Stimulated activated naive CD4-positive, alpha-beta T cell (primary cell): ENCODE results near the gene GON4L.
"Not testable (repeated sequence)": the region's sequence is repeated elsewhere in the genome, so short reads cannot be mapped to it uniquely, and the experiment has no call there.

Experiments
- DNase-seq, 6 experiments: peaks; one replicate each; lab custom pipeline; 2025; lab: John Stamatoyannopoulos, UW

The GON4L gene, protein sequence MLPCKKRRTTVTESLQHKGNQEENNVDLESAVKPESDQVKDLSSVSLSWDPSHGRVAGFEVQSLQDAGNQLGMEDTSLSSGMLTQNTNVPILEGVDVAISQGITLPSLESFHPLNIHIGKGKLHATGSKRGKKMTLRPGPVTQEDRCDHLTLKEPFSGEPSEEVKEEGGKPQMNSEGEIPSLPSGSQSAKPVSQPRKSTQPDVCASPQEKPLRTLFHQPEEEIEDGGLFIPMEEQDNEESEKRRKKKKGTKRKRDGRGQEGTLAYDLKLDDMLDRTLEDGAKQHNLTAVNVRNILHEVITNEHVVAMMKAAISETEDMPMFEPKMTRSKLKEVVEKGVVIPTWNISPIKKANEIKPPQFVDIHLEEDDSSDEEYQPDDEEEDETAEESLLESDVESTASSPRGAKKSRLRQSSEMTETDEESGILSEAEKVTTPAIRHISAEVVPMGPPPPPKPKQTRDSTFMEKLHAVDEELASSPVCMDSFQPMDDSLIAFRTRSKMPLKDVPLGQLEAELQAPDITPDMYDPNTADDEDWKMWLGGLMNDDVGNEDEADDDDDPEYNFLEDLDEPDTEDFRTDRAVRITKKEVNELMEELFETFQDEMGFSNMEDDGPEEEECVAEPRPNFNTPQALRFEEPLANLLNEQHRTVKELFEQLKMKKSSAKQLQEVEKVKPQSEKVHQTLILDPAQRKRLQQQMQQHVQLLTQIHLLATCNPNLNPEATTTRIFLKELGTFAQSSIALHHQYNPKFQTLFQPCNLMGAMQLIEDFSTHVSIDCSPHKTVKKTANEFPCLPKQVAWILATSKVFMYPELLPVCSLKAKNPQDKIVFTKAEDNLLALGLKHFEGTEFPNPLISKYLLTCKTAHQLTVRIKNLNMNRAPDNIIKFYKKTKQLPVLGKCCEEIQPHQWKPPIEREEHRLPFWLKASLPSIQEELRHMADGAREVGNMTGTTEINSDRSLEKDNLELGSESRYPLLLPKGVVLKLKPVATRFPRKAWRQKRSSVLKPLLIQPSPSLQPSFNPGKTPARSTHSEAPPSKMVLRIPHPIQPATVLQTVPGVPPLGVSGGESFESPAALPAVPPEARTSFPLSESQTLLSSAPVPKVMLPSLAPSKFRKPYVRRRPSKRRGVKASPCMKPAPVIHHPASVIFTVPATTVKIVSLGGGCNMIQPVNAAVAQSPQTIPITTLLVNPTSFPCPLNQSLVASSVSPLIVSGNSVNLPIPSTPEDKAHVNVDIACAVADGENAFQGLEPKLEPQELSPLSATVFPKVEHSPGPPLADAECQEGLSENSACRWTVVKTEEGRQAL (N-terminal part only)

DNA sequence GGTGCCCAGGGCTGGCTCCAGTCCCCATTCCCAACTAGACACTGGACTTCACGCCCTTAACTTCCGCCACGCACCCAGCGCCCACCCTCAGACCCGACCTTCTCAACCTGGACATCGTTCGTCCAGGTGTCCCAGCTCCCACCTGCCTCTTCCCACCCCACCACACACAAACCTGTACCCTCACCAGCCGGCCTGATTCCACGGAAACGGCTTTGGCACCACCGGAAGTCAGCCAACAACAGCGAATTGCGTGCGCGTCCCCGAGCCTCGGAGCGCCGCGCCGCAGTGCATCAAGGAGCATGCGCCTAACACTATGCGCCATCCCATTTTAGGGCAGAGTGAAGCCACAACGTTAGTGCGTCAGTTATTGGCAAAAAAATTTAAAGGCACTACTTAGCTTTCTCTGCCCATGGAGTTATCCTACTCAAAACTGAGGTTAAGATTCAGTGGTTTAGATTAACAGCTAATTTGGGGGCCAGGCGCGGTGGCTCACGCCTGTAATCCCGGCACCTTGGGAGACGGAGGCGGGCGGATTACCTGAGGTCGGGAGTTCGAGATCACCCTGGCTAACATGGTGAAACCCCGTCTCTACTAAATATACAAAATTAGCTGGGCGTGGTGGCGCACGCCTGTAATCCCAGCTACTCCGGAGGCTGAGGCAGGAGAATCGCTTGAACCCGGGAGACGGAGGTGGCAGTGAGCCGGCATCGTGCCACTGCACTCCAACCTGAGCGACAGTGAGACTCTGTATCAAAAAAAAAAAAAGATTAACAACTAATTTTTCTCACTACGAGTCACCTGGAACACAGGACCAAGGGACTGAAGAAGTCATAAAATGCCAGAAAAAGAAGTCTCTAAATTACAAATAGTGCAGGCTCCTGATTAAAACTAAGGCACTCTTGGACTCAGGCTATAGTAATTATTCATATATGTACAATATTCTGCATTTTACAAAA lies at the start of gene GON4L:
TSS of gene GON4L (minus strand) at position 240 of the 956 bp plus-strand sequence. CDS start 3,434 bp downstream, outside the sequence.
- DNase-seq, result peak; percentile 72 to 90 (median 84)

DNA sequence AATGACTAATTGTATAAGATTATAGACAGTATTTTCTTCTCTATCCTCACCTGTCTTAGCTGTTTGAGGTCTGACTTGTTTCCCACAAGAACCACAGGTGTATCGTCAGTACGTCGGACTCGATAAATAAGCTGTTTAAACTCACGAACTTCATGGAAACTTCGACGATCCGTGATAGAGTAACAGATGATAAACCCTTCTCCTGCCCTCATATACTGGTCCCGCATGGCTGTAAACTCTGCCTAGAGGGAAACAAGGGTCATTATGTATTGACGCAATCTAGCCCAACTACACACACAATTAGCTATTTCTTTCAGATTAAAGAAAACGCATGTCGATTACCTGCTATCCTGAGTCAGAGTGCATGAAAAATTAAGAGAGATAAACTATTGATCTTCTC lies 47.2 kb upstream of the GON4L start:
- no peak for DNase-seq

DNA sequence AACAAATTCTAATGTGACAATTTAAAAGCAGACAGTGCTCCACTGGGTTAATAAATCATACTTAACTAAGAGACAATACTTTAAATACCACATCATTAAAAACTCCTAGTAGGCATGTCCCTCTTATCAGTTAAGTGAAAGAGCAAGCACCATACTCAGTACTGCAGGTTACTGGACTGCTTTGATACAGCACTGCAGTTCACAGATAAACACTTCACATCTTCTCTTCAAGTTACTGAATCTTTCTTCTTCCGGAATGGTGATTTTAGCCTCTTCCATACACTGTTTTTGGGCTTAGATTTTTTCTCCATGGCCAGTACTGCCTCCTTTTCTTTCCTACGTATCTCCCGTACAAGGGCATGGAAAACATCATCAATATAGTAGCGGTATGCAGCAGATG lies 43.1 kb upstream of the GON4L start:
- no peak for DNase-seq

DNA sequence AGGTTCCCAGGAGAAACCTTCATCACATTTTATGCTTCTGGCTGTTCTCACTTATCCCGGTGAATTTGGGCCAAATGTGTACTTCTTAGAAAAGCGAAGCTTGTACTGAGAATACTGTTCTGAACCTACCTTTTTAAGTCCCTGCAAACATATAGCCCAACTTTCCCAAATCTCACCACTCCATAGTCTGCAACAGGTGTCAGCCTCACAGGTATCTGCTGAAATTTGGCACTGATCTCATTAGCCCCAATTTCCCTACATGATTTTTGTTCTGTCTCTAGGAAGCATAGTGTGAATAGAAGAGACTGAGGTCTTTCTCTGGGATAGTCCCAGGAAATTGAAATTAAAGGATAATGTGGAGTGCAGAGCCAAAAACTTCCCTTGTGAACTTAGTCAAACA lies 42.7 kb upstream of the GON4L start:
- DNase-seq, result no peak

DNA sequence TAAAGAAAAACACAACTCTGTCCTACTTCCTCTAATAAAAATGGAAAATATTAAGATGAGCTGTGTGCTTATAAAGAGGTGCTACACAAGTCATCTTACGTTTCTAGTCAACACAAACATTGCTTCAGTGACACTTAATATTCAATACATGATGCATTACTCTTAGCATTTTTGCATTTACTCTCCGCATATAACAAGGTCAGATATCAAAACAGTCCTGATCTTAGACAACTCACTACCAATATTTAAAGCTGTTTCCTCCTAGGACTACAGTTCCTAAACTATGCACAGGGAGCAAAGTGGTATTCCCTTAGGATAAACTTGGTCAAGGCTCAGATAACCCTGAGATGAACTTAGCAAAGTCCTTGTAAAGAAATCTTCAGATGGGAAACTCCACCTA lies 41.9 kb upstream of the GON4L start:
- DNase-seq, result no peak

DNA sequence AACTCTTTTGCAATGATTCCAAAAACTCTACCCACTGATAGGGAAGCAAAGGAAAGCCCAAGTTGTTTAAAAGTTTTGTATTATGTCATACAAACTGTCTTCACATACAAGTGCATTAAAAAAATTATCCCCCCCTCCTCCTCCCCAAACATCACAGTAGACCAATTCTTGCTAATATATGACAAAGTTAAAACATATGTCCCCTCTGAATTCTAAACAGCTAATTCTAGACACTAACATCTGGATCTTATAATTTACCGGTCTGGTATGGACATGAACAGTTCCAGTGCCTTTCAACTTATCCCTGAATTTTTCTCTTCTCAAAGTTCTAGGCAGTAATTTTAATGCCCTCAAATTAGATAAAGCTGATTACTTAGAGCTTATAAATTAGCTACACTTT lies 40.7 kb upstream of the GON4L start:
- DNase-seq, result no peak

DNA sequence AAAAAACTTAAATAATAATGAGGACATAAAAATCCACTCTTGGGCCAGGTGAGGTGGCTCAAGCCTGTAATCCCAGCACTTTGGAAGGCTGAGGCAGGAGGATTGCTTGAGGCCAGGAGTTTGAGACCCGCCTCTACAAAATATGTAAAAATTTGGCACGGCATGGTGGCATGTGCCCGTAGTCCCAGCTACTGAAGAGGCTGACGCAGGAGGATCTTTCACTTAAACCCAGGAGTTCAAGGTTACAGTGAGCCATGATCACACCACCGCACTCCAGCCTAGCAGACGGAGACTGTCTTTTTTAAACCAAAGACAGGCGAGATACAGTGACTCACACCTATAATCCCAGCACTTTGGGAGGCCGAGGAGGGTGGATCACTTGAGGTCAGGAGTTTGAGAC lies 39.5 kb upstream of the GON4L start:
- not testable (repeated sequence) for DNase-seq

DNA sequence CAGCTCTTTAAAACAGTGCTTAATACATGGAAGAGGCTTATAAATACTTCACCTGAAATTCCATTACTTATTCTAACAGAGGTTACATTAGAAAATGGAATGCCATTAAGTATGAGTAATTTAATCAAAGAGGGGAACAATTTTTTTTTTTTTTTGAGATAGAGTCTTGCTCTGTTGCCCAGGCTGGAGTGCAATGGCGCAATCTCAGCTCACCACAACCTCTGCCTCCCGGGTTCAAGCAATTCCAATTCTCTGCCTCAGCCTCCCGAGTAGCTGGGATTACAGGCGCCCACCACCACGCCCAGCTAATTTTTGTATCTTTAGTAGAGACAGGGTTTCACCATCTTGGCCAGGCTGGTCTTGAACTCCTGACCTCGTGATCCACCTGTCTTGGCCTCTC lies 38.6 kb upstream of the GON4L start:
- DNase-seq, result not testable (repeated sequence)

DNA sequence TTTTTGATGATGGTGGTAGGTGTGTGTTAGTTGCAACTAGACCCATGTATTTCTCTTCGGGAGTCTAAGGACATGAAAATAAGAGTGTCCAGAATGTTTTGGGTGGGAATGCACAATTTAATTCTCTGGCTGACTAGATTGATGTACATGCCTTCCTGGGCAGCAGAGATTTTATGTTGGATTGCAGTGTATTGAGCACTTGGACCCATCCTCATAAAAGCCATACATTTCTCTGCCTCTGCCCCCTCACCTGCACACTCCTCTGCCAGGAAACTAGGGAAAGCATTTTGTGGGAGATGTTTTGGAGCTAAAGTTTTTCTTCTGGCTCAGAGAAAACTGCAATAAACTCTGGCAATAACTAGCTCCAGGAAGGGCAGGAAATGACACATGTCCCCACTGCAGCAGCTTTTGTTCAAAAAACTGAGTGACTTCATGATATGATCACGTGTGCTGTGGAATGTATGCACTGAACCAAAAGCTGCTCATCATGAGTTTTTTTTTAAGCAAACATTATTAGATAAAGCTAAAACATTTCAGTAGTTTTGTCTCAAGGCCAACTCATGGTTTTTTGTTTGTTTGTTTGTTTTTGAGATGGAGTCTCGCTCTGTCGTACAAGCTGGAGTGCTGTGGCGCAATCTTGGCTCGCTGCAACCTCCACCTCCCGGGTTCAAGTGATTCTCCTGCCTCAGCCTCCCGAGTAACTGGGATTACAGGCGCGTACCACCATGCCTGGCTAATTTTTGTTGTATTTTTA lies 36.6 kb upstream of the GON4L start:
- peak in 3 of 6 experiments; percentile 35 to 51 (median 40) for DNase-seq

DNA sequence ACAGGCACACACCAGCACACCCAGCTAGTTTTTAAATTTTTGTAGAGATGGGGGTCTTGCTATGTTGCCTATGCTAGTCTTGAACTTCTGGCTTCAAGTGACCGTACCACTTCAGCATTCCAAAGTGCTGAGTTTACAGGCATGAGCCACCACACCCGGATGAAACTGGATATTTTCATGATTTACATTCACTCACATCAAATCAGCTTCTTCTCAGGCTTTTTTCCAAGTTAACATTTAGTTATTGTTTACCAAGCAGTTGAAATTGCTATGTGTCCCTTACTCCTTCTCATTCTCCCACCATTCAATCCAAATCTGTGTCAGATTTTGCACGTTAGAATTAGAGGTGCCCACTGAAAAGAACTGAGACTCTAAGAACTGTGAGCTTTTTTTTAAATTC lies 35.8 kb upstream of the GON4L start:
- no peak for DNase-seq

DNA sequence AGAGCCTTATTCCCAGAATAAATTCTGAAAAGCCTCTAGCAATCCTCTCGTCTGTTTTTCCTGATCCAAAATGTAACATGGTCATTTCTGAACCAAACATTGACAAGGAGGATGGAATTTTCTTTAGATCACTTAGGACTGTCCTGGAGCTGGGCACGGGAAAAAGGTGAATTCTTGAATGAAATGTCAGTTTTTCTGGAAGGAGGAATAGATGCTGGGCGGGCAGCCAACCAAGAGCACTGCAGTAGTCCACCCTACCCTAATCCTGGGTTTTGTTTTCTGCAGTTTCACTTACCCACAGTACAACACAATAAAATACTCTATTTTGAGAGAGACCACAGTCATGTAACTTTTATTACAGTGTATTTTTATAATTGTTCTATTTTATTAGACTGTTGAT lies 33.2 kb upstream of the GON4L start:
- no peak for DNase-seq

DNA sequence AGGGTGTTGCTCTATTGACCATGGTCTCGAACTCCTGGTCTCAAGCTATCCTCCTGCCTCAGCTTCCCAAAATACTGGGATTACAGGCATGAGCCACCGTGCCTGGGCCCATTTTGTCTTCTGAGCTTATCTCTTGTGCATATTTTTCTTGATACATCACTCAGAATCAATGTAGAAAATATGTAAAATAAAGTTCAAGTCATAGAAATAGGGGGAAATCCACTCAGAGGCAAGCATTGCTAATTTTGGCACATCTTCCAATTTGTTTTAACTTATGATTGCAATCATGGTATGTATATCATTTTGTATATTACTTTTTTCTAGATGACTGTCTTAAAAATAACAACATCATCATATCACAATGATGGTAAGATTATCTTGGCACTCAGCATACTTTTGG lies 32.6 kb upstream of the GON4L start:
- no peak for DNase-seq

DNA sequence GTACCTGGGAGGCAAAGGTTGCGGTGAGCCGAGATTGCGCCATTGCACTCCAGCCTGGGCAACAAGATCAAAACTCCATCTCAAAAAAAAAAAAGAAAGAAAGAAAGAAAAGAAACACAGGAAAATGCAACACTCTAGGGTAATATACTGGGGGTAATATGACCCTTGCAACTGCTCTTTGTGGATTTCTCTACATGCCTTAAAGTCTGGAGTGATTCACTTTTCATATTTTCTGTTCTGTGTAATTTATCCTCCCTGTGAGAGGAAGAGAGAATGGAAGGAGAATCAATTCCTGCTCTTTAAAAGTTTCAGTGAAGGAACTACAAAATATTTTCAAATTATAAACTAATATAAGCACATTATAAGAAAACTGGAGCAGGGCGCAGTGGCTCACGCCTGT lies 31.5 kb upstream of the GON4L start:
- DNase-seq, result no peak

DNA sequence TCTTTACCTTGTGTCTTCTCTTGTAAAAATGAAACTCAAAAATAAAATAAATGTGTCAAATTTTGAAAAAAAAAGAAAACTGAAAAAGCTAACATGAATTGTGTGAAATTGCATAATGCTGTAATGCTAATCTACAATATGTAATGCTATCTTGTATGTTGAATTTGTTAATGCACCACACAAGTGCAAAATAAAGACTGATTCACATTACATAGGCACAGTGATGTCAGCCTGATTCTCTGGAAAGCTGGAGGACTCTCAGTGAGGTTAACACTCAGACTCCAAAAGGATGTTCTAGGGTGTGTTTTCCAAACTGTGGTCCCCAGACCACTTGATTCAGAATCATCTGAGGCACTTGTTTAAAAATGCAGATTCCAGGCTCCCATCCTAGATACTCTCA lies 28.0 kb upstream of the GON4L start:
- DNase-seq, result no peak

DNA sequence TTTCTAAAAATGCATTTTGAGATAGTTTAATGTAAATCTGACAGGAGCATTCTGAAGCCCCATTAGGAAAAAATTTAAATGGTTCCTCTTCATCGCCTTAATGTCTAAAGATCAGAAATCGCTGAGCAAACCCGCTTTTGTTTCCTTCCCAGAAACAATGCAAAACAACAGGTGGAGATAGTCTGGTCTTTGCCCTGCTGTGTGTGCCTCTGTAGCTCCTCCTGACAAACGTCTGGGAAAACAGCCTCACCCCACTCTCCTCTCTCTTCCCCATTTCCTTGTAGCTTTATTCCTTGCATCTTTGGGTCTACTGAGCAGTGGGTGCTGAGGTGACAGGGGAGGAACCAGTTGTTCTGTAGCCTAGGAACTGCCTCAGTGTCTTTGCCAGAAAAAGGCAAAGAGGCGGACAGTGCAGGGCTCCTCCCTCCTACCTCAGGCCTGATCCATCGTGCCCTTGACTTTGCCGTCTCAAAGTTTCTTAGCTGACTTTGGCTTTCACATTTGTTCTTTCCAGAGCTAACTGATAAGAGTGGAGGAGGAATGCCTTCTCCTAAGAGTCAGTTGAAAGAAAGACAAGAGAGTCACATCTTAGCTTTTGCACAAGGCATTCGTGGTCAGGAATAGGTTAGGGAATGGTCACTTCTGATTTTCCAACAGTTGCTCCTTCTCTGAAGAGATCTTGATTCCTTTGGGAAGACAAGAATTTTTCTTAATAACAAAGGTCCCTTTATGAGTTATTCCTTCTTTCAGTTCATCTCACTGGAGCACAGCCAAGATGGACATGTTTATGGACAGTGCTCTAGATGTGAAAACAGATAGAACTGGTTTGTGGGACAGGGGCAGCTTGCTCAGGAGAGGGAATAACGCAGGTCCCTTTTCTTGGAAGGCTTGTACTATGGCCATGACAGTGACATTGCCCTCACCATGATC lies 27.3 kb upstream of the GON4L start:
- DNase-seq, result no peak

DNA sequence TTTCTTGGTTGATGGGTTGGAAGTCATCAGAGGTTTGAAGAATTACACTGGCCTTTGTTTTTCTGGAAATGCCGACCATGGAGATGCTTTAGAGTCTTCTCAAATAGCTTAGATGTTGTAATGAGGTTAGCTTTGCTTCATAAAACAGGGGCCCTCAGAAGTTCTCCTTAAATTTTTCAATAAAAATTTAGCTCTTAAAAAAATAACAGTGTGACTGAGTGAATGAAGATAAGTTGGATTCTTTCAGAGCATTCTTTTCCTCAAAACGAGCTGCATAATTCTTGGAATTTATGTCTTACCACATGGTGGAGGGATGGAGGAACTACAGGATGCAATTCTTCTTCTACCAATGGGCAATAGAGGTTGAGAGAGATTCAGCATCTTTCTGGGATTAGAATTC lies 25.8 kb upstream of the GON4L start:
- no peak for DNase-seq

DNA sequence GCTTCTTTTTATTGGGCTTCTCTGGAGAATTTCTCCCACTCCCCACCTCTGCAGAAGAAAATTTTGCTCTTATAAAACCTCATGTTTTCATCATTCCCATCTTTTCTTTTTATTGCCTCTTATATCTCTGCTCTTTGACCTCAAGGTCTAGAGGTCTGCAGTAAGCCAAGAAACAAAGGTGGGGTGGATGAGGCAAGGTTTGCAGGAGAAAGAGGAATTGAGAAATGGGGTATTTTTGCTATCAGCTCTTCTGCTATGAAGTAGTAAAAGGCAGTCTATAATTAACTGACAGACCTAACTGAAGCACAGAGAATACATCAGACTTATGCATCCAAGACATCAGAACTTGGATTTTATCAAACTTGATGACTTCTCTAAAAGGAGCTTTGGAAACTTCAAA lies 25.2 kb upstream of the GON4L start:
- no peak for DNase-seq

DNA sequence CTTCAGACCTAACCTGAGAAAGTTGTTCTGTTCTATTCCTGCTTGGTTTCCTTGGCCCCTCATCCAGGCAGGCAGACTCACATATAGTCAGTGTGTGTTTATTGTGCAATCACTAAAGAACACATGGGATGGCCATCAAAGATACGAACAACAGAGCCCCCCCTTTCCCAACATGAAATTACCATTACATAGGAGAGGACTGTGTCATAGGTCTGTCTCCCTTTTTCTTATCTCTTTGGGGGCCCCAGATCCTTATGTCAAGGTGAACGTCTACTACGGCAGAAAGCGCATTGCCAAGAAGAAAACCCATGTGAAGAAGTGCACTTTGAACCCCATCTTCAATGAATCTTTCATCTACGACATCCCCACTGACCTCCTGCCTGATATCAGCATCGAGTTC lies 23.9 kb upstream of the GON4L start:
- no peak for DNase-seq

DNA sequence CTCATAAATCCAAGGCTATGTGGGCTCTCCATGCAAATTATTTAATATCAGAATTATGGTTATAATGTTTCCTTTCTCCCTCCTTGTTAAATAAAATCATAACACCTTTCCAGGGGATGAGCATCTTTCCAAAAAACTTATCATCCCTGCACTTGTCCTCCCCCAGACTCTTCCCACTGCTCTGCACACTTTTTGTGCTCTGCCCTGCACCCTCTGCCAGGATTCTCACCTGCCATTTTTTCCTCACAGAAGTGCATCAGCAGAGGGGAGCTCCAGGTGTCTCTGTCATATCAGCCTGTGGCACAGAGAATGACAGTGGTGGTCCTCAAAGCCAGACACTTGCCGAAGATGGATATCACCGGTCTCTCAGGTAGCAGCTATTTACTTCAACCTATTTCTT lies 23.2 kb upstream of the GON4L start:
- no peak for DNase-seq
